NCI-H510A treated with DMSO at 0.1 percent for 48 hours (cell line): ENCODE results near the gene MIEN1.
"Not testable (repeated sequence)": the region's sequence is repeated elsewhere in the genome, so short reads cannot be mapped to it uniquely, and the experiment has no call there.

Experiments used
- DNase-seq: peaks from one replicate; lab custom pipeline; 2025; lab: John Stamatoyannopoulos, UW

Gene MIEN1

DNA sequence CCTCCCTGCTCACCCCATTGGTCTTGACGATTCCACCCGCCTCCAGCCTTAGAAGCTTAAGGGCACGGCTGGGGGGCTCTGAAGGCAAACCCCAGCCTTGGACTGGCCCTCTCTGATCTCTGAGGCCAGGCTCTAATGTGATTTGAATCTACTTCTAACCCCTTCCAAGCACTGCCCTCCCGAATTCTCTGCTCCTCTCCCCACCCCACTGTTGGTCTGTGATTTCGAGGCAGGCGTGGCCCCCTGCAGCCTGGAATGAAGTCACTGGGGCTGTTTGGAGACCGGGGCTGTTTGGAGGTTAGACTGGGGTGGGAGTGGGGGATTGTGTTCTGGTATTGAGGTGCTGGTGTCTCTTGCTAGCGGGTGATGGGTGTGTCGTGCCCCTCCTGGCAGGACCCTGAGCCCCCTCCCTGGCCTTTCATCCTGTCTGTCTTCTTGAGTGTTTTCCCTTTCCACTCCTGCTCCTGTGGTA lies 9.6 kb upstream of the MIEN1 start:
- no peak for DNase-seq

DNA sequence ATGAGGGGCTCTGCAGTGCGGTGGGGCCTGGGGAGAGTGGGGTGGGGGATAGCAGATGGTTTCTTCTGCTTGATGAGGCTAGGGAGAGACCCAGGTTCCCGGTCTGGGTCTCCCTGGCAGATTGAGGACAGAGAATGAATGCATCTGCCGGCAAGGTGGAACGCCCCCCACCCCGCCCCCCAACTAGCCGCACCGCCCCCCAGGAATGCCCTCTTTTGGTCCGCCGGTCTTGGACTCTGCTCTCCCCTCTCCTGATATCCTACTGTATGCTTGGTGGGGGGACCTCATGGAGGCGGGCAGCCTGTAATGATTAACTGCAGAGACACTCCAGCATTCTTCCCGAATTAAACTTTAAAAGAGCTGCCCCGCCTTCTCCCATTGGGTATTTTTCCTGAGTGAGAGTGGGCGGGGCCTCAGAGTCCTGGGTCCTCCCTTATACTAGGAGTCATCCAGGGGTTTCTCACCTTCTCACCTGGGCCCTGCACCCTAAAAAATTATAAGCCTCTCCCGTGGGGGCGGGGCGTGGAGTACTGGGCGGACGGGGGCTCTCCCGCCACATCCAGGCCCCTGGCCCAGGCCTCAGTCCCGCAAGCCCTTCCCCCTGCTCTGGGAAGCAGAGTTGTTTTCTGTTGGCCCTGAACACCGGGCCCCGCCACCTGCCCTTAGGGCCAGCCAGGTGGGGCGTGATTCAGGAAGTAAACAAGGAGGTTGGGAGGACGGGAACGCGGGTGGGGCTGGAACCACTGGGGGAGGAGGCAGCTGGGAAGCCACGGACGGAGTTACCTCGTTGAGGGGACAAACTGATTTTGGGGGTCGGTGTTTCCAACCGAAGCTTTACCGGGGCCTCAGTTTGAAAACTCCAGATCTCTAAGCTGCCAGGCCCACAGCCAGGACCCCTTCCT lies 8.9 kb upstream of the MIEN1 start:
- peak; percentile 86 for DNase-seq

DNA sequence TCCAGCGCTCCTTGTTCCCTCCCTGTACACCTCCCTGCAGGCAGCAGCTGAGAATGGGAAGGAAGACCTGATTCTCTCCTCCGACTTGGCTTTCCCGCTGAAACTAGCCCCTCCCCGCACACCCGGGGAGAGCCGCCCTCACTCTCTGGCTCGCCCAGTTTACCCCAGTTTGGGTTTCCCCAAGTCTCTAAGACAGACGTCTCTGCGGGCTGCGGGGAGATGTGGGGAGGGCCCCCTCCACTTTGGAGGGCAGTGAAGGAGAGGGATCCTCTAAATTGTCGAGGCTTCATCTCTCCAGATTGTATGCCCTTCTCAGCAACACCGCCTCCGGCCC lies 8.2 kb upstream of the MIEN1 start:
- peak; percentile 64 for DNase-seq

DNA sequence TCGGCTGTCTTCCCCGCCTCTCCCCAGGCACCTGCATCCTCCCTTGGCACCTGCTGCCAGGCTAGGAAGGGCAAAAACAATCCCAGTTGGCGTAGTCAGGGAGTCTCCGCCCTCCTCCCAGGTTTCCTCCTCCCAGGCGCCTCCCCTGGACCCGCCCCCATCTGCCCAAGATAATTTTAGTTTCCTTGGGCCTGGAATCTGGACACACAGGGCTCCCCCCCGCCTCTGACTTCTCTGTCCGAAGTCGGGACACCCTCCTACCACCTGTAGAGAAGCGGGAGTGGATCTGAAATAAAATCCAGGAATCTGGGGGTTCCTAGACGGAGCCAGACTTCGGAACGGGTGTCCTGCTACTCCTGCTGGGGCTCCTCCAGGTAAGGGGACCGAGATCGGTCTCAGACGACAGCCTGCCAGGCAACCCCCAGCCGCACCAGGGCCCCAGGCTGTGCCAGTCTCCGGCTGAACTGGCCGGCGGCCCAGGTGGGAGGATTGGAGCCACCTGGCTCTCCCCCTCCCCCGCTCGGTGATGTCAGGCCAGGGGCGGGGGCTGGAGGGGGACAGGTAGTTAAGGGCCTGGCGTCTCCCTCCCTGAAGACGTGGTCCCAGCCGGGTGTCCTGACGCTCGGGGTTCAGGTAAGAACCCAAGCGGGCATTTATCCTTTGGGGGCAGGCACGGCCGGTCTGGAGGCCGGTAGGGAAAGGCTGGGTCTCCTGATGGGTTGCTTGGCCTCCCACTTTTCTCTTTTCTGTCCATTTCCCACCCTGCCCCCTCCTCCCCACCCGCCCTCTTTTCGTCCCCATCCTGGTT lies 7.6 kb upstream of the MIEN1 start, which contains the start of gene GRB7:
GRB7 (plus strand) TSS at position 179 of the 808 bp plus-strand sequence. CDS start 4,364 bp downstream, outside the sequence.
- DNase-seq, result peak; percentile 84

DNA sequence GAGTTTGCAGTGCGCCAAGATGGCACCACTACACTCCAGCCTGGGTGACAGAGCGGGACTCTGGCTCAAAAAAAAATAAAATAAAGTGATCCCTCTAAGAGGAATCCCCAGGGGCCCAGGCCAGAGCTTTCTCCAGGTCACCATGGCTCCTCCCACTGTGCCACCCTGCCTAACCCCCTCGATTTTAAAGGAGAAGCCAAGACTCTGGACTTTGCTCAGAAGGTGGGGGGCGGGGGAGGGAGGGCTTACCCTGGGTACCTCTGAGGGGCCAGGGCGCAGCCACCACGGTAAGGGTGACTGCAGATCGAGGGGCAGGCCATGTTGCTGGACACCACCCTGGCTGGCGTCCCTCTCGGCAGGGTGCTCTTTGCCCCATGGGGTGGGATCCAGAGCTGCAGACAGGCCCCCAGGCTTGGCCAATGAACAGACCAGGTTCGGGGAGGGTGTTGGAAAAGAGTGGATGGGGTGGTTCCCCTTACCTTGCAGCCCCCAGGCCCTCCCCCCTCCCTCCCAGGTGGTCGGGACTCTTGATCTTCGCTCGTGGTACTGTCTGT lies 7.0 kb upstream of the MIEN1 start:
- DNase-seq, result no peak

DNA sequence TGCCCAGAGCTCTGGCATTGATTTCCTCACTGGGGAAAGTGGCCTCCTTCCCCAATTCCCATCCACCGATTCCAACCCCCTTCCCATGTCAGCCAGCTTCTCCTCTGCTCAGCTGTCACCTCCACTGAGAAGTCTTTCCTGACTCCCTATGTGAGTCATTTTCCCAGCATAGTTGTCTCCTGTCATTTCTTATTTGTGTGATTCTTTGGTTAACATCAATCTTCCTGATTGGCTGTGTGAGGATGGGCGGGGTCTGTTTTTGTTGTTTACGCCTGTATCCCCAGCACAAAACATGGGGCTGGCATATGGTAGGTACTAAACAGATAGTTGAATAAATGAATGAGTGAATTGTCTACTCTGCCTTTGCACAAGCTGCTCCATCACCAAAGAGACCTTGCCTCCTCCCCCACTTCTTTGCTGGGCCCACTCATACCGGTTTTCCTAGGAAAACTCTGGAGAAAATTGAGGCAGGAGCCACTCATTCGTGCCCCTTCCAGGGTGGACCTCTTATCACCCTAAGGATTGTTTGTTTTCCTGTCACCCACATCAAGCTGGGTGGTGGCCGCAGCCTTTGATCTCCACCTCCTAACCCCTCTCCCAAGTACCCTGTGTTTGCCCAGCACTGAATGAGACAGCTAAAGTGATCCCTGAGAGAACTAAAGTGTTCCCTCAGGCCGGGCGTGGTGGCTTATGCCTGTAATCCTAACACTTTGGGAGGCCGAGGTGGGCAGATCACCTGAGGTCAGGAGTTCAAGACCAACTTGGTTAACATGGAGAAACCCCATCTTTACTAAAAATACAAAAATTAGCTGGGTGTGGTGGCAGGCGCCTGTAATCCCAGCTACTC lies 6.2 kb upstream of the MIEN1 start:
- peak; percentile 50 for DNase-seq

DNA sequence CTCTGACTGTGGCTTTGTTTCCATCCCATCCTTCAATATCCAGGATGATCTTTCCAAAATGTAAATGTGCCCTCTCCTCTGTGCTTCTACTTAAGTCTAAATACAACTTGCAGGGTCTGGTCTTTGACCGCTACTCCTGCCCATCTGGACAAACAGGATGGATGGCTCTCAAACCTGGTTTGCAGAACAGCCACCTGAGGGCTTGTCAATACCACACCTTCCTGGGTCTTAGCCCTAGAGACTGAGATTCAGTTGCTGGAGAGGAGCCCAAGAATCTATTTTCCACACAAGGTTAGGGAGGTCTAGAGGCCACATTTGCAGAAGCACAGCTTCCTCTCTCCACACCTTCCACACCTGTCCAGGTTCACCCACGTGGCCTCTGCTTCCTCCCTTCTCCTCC lies 5.5 kb upstream of the MIEN1 start:
- DNase-seq, result no peak

DNA sequence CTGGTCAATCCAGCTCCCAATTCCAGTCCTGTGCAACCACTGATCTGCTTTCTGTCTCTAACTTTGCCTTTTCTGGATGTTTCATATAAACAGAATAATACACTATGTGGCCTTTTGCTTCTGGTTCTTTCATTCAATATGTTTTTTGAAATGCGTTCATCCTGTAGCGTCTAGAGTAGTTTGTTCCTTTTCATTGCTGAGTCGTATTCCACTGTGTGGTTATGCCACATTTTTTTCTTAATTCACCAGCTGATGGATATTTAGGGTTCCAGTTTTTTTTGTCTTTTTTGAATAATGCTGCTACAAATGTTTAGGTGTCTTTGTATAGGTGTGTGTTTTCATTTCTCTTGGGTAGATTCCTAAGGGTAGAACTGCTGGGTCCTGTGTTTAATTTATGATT lies 2.3 kb upstream of the MIEN1 start:
- no peak for DNase-seq

DNA sequence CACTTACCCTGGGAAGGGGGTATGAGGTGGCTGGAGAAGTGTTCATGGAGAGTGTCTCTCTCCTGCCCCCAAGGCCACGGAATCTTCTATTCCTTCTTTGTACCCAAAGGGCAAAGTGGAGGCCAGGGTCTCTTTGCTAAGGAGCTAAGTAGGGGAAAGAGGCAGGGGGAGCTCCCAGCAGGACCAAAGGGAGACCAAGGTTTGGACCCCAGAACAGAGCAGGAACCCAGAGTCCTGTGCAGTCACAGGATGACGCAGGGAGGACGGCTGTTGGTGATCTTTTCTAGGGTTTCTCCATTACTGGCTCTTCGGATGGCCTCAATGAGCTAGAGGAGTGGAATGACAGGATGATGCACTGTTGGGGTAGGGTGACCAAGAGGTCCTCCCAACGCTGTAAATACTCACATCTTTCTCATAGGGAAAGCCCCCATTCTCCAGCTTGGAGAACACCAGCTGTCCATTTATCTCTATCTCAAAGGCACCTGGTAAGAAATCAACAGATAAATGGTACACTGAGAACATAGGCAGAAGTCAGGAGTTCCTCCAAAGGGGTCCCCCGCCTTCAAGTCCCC lies 966 bp downstream of the MIEN1 start:
- no peak for DNase-seq

DNA sequence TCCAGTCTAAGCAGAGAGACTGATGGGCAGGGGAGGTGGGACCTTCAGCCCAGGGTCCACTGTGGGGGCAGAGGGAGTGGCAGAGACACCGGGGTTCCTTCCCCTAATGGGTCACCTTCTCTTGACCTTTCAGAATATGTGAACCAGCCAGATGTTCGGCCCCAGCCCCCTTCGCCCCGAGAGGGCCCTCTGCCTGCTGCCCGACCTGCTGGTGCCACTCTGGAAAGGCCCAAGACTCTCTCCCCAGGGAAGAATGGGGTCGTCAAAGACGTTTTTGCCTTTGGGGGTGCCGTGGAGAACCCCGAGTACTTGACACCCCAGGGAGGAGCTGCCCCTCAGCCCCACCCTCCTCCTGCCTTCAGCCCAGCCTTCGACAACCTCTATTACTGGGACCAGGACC lies 2.8 kb downstream of the MIEN1 start:
- DNase-seq, result no peak

DNA sequence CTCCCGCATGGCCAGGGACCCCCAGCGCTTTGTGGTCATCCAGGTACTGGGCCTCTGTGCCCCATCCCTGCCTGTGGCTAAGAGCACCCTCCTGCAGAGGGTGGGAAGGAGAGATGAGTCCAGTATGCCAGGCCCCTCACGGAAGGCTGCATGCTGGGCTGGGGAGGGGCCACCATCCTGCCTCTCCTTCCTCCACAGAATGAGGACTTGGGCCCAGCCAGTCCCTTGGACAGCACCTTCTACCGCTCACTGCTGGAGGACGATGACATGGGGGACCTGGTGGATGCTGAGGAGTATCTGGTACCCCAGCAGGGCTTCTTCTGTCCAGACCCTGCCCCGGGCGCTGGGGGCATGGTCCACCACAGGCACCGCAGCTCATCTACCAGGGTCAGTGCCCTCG lies 3.7 kb downstream of the MIEN1 start:
- no peak for DNase-seq

DNA sequence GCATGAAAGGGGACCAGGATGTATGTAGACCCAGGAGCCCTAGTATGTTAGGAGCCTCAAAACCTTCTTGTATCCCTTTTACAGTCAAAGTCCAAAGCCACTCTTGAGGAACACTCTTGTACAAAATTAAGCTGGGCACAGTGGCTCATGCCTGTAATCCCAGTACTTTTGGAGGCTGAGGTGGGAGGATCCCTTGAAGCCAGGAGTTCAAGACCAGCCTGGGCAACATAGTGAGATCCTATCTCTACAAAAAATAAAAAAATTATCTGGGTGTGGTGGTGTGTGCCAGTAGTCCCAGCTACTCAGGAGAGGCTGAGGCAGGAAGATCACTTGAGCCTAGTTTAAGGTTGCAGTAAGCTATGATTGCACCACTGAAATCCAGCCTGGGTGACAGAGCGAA lies 4.4 kb downstream of the MIEN1 start:
- DNase-seq, result not testable (repeated sequence)

DNA sequence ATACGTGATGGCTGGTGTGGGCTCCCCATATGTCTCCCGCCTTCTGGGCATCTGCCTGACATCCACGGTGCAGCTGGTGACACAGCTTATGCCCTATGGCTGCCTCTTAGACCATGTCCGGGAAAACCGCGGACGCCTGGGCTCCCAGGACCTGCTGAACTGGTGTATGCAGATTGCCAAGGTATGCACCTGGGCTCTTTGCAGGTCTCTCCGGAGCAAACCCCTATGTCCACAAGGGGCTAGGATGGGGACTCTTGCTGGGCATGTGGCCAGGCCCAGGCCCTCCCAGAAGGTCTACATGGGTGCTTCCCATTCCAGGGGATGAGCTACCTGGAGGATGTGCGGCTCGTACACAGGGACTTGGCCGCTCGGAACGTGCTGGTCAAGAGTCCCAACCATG lies 5.6 kb downstream of the MIEN1 start:
- no peak for DNase-seq

DNA sequence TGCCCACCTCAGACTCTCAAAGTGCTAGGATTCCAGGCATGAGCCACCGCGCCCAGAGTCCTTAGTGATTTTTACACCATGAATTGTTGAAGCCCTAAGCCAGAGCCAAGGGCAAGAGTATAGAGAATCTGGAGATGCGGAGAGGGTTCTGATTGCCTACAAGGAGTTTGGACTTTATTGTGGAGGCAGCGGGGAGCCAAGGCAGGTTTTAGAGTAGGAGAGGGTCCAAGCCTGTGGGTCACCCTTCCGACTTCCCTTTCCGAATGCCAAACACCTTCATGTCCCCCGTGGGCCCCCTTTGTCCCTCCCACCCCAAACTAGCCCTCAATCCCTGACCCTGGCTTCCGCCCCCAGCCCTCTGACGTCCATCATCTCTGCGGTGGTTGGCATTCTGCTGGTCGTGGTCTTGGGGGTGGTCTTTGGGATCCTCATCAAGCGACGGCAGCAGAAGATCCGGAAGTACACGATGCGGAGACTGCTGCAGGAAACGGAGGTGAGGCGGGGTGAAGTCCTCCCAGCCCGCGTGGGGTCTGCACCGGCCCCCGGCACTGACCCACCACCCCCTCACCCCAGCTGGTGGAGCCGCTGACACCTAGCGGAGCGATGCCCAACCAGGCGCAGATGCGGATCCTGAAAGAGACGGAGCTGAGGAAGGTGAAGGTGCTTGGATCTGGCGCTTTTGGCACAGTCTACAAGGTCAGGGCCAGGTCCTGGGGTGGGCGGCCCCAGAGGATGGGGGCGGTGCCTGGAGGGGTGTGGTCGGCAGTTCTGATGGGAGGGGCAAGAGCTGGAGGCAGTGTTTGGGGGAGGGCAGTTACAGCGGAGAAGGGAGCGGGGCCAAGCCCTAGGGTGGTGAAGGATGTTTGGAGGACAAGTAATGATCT lies 7.1 kb downstream of the MIEN1 start:
- DNase-seq, result no peak

DNA sequence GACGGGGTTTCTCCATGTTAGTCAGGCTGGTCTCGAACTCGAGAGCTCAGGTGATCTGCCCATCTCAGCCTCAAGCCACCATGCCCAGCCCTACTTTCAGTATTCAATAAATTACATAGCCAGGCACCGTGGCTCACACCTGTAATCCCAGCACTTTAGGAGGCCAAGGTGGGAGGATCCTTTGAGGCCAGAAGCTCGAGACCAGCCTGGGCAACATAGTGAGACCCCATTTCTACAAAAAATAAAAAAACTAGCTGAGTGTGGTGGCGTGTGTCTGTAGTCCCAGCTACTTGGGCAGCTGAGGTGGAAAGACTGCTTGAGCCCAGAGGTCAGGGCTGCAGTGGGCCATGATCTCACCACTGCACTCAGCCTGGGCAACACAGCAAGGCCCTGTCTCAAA lies 8.2 kb downstream of the MIEN1 start:
- no peak for DNase-seq

DNA sequence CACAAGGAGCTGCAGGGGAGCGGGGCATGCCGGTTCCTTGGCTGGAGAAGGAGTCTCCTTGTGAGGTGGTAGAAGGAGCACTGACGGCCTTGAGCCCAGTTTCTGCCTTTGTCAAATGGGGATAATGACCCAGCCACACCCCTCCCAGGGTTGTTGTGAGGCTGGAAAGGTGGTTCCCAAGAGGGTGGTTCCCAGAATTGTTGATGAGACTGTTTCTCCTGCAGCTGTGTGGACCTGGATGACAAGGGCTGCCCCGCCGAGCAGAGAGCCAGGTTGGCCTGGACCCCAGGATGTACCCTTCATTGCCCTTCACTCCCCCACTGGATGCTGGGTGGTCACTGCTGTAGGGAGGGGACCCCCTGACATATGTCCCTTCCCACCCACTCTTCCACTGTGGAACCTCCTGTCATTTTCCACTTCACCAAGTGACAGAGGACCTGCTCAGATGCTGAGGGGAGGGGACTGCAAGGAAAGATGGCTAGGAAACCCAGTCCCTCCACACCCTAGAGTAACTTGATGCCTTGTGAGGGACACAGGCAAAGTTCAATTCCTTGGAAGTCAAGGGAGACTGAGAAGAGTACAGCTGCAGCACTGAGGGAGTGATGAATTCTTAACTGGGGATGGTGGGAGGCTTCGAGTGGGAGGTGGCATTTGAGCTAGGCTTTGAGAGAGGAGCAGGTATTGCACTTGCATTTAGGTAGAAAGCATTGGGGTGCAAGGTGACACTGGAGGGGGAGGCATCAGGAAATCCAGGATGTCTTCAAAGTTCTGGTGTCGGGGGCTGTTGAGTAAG lies 10.6 kb downstream of the MIEN1 start:
- no peak for DNase-seq

DNA sequence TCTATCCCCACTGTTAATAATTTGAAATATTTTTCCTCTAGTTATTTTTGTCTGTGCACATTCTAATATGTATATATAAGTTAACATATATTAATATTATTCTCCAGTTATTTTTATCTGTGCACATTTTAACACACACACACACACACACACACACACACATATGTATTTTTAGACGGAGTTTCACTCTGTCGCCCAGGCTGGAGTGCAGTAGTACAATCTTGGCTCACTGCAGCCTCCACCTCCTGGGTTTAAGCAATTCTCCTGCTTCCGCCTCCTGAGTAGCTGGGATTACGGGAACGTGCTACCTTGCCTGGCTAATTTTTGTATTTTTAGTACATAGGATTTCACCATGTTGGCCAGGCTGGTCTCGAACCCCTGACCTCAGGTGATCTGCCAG lies 12.7 kb downstream of the MIEN1 start:
- no peak for DNase-seq

DNA sequence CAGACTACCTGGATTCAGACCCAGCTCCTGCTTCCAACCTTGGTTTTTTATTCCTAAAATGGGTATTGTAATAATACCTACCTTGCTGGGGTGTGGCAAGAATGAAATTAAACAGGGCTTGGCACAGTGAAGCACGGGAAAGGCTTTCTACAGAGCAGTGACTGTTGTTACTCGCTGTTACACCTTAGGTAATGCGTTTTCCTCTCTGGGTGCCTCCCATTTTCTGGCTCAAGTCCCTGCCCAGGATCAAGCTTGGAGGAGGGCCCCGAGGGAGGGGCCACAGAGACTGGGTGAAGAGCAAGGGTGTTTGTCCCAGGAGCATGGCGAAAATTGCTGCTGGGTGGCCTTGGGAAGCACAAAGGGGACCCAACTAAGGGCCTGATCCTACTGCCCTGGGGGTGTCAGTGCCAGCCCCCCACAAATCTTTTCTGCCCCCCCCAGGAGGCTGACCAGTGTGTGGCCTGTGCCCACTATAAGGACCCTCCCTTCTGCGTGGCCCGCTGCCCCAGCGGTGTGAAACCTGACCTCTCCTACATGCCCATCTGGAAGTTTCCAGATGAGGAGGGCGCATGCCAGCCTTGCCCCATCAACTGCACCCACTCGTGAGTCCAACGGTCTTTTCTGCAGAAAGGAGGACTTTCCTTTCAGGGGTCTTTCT lies 13.3 kb downstream of the MIEN1 start:
- no peak for DNase-seq
